Mammary epithelial cell (primary cell): ENCODE data around the gene KRT76.

Experiments used
- EZH2 ChIP-seq: IDR thresholded peaks from 2 replicates; pipeline ENCODE4 v1.6.1; 2012; ENCODE audit warnings: low read length, inconsistent platforms, borderline replicate concordance
- TF ChIP-seq, protein P1 (sequence below), 2 donors: IDR thresholded peaks in 1 of 2; conservative IDR thresholded peaks in 1 of 2; 2 replicates each; pipeline ENCODE4 v1.5.1; 2011 to 2012; ENCODE audit warnings: inconsistent platforms in 2 of 2, low read length in 2 of 2, mild to moderate bottlenecking in 2 of 2, control low read depth in 1 of 2, low read depth in 1 of 2; ENCODE audit not compliant: insufficient read depth in 1 of 2; ENCODE audit errors: extremely low read depth in 1 of 2

DNA sequence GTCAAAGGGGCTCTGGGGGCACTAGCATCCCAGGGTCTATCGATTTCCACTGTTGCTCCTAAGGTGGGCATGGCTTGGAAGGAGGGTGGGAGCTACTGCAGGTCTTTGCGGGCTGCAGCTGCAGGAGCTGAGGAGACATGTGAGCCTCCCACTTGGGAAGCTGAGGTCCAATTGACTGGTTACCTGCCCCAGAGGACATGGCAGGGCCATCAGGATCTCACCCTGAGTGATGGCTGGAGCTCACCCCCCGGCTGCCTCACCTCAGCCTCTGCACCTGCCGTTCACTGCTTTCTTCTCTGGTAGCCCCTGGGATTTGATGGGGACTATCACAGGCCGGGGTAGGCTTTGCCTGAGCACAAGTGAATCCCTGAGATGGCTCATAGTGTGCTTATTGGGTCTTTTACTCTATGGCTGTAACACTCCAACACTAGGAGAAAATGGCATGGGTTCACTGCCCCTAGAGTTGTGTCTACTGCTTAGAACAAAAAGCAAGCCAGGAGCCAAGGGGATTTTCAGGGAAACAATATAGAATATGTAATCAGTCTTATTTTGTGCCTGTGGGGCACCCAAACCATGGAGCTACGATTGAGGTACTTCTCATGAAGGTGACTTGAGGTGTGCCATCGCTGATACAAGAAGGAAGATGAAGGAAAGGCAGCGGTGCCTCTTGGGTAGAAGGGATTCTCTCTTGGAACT lies 40.0 kb upstream of the KRT76 start:
- TF ChIP-seq, protein P1, sequence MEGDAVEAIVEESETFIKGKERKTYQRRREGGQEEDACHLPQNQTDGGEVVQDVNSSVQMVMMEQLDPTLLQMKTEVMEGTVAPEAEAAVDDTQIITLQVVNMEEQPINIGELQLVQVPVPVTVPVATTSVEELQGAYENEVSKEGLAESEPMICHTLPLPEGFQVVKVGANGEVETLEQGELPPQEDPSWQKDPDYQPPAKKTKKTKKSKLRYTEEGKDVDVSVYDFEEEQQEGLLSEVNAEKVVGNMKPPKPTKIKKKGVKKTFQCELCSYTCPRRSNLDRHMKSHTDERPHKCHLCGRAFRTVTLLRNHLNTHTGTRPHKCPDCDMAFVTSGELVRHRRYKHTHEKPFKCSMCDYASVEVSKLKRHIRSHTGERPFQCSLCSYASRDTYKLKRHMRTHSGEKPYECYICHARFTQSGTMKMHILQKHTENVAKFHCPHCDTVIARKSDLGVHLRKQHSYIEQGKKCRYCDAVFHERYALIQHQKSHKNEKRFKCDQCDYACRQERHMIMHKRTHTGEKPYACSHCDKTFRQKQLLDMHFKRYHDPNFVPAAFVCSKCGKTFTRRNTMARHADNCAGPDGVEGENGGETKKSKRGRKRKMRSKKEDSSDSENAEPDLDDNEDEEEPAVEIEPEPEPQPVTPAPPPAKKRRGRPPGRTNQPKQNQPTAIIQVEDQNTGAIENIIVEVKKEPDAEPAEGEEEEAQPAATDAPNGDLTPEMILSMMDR (conservative IDR thresholded peaks at IDR 0.05 in 1 of 2, IDR thresholded peaks at IDR 0.05 in 1 of 2; ENCODE audit: extremely low read depth in 1 of 2, insufficient read depth in 1 of 2, low read depth in 1 of 2, low read length in 2 of 2) = no peak
- no peak for TF ChIP-seq EZH2
